Spleen (tissue), 7 donors: ENCODE data around the gene FXYD5.

ENCODE experiments used
- CTCF ChIP-seq, 11 experiments: fragments of 200-600 bp in 7 of 11; fragments of 450-650 bp in 4 of 11; sonication (generic) in 4 of 11; IDR thresholded peaks in 8 of 11; conservative IDR thresholded peaks in 3 of 11; 1 replicate in 7 of 11; 2 replicates in 4 of 11; pipeline versions ENCODE4 v1.4.0 to v1.8.0; 2016 to 2021; ENCODE audit warnings: antibody characterized with exemption in 11 of 11, inconsistent platforms in 4 of 11, mild to moderate bottlenecking in 1 of 11
- POLR2A ChIP-seq, 3 donors: fragments of 450-650 bp; IDR thresholded peaks; one replicate each; pipeline ENCODE4 v1.5.1; 2017; ENCODE audit warnings: antibody characterized with exemption in 3 of 3, mild to moderate bottlenecking in 1 of 3
- POLR2AphosphoS5 ChIP-seq, 3 donors: sonication (generic); formaldehyde crosslinking; IDR thresholded peaks; one replicate each; pipeline ENCODE4 v1.5.1; 2017; ENCODE audit warnings: antibody characterized with exemption in 3 of 3
- donor health status: DM: no; HTN: no; CAD: no; lungs with moderate emphysema.
- donor health status: DM: no; HTN: no; CAD: no.
- donor health status: DM: no; HTN: no; CAD: no.

- no peak for TF ChIP-seq CTCF (IDR thresholded peaks at IDR 0.05 in 8 of 11, conservative IDR thresholded peaks at IDR 0.05 in 3 of 11)
- TF ChIP-seq POLR2AphosphoS5 (IDR thresholded peaks at IDR 0.05) = no peak
- no peak for TF ChIP-seq POLR2A (IDR thresholded peaks at IDR 0.05)
These were observed 19.8 kb upstream of the FXYD5 start, which contains the start of gene LGI4 for GRCh38 chr19:35134601-35135242.
